ENCODE results near the gene FBXO17.
"Not testable (repeated sequence)": the region's sequence is repeated elsewhere in the genome, so short reads cannot be mapped to it uniquely, and the experiment has no call there.

DNA sequence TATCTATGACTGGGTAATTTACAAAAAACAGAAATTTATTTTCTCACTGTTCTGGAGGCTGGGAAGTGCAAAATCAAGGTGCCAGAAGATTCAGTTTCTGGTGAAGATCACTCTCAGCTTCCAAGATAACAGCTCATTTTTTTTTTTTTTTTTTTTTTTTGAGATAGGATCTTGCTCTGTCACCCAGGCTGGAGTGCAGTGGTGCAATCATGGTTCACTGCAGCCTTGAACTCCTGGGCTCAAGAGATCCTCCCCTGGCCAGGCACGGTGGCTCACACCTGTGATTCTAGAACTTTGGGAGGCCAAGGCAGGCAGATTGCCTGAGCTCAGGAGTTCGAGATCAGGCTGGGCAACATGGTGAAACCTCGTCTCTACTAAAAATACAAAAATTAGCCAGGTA lies 22.0 kb upstream of the FBXO17 start:
- TF ChIP-seq, protein P1, sequence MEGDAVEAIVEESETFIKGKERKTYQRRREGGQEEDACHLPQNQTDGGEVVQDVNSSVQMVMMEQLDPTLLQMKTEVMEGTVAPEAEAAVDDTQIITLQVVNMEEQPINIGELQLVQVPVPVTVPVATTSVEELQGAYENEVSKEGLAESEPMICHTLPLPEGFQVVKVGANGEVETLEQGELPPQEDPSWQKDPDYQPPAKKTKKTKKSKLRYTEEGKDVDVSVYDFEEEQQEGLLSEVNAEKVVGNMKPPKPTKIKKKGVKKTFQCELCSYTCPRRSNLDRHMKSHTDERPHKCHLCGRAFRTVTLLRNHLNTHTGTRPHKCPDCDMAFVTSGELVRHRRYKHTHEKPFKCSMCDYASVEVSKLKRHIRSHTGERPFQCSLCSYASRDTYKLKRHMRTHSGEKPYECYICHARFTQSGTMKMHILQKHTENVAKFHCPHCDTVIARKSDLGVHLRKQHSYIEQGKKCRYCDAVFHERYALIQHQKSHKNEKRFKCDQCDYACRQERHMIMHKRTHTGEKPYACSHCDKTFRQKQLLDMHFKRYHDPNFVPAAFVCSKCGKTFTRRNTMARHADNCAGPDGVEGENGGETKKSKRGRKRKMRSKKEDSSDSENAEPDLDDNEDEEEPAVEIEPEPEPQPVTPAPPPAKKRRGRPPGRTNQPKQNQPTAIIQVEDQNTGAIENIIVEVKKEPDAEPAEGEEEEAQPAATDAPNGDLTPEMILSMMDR (IDR thresholded peaks at IDR 0.05) = not testable (repeated sequence)
- not testable (repeated sequence) for TF ChIP-seq POLR2A (IDR thresholded peaks at IDR 0.05)
